Activated CD8-positive, alpha-beta T cell treated with anti-CD3 and anti-CD28 coated beads for 36 hours (primary cell): ENCODE measurements around the gene AOX1. TPM values are rescaled to one million over a fixed set of nuclear protein-coding genes. Genes with fewer than 3 reads are reported as not detected.

Experiments used
- ATAC-seq: fragments of 200-7000 bp; cut with Tn5 transposase; one replicate; pipeline ENCODE4 v1.10.0; 2021; ENCODE audit warnings: mild to moderate bottlenecking, moderate library complexity
- CTCF ChIA-PET: fragments of 350-600 bp; sonication (Branson Sonifier 250); formaldehyde crosslinking; loops from one replicate; lab custom pipeline; 2021; ENCODE audit warnings: antibody characterized with exemption; lab: Charles Lee
- POLR2A ChIA-PET: fragments of 350-600 bp; sonication (Branson Sonifier 250); formaldehyde crosslinking; loops from one replicate; lab custom pipeline; 2021; ENCODE audit warnings: antibody characterized with exemption; lab: Charles Lee
- DNase-seq: peaks from one replicate; pipeline ENCODE4 v3.0.0-alpha.2; 2020
- H3K27ac Mint-ChIP-seq: one replicate; pipeline ENCODE4 v1.8.0; 2021; ENCODE audit warnings: mild to moderate bottlenecking, mixed read lengths
- H3K27me3 Mint-ChIP-seq: one replicate; pipeline ENCODE4 v1.8.0; 2021; ENCODE audit warnings: mixed read lengths
- H3K36me3 Mint-ChIP-seq: one replicate; pipeline ENCODE4 v1.8.0; 2021; ENCODE audit warnings: low read depth, mixed read lengths
- H3K4me1 Mint-ChIP-seq: one replicate; pipeline ENCODE4 v1.8.0; 2021; ENCODE audit warnings: low read depth, mixed read lengths
- H3K4me3 Mint-ChIP-seq: one replicate; pipeline ENCODE4 v1.8.0; 2021; ENCODE audit warnings: mild to moderate bottlenecking, moderate library complexity, mixed read lengths
- H3K9me3 Mint-ChIP-seq: one replicate; pipeline ENCODE4 v1.8.0; 2021; ENCODE audit warnings: mixed read lengths
- intact Hi-C: fragments of 100-400 bp; cut with micrococcal nuclease; formaldehyde crosslinking; loops from one replicate; pipeline ENCODE4 v1.10.0; 2022
- total RNA-seq, 2 experiments: library from RNA; stranded (reverse); gene quantifications; one replicate each; pipeline ENCODE4 v1.2.3, GENCODE V29; 2021
- TF ChIP-seq, protein P1 (sequence below): fragments of 200-600 bp; IDR thresholded peaks from one replicate; pipeline ENCODE4 v1.8.0; 2022; ENCODE audit warnings: antibody characterized with exemption, mild to moderate bottlenecking

The AOX1 gene
- total RNA-seq, 2 experiments from 2014 or later: 0.54 to 0.69 TPM

DNA sequence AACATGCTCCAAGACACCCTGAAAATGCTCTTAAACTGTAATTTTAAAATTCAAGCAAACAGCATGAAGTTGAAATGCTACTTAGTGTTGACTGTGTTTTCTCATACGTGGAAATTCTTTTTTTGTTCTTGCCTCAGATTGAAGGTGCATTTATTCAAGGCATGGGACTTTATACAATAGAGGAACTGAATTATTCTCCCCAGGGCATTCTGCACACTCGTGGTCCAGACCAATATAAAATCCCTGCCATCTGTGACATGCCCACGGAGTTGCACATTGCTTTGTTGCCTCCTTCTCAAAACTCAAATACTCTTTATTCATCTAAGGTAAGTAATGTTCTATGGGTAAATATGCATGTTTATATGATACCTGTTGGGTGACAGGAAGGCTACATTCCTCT is 82.7 kb downstream of the AOX1 start:
- intact Hi-C loops: no loop called here
- no peak for ATAC-seq
- Mint-ChIP-seq H3K4me1 (peaks cover 9% of the 10 kb centered on the region), H3K27ac (no peak overlapping the region), H3K27me3 (peaks cover 2% of the 10 kb centered on the region), H3K36me3 (no peaks in the 10 kb centered on the region), H3K9me3 (no peaks in the 10 kb centered on the region), H3K4me3 (no peak overlapping the region)
- TF ChIP-seq, protein P1, sequence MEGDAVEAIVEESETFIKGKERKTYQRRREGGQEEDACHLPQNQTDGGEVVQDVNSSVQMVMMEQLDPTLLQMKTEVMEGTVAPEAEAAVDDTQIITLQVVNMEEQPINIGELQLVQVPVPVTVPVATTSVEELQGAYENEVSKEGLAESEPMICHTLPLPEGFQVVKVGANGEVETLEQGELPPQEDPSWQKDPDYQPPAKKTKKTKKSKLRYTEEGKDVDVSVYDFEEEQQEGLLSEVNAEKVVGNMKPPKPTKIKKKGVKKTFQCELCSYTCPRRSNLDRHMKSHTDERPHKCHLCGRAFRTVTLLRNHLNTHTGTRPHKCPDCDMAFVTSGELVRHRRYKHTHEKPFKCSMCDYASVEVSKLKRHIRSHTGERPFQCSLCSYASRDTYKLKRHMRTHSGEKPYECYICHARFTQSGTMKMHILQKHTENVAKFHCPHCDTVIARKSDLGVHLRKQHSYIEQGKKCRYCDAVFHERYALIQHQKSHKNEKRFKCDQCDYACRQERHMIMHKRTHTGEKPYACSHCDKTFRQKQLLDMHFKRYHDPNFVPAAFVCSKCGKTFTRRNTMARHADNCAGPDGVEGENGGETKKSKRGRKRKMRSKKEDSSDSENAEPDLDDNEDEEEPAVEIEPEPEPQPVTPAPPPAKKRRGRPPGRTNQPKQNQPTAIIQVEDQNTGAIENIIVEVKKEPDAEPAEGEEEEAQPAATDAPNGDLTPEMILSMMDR: no peak
- CTCF ChIA-PET: no interaction called here
- POLR2A ChIA-PET: no interaction called here
- DNase-seq: no peak

- Mint-ChIP-seq H3K4me3 (no peak overlapping the region), H3K9me3 (no peaks in the 10 kb centered on the region), H3K4me1 (peaks cover 10% of the 10 kb centered on the region), H3K36me3 (no peaks in the 10 kb centered on the region), H3K27ac (no peak overlapping the region), H3K27me3 (peaks cover 2% of the 10 kb centered on the region)
- CTCF ChIA-PET: no interaction called here
- no peak for DNase-seq
- POLR2A ChIA-PET: no interaction called here
- no peak for ATAC-seq
- TF ChIP-seq, protein P1: no peak
- intact Hi-C loops: no loop called here
Observed at GRCh38 chr2:200669308-200669707, 83.5 kb downstream of the AOX1 start.

DNA sequence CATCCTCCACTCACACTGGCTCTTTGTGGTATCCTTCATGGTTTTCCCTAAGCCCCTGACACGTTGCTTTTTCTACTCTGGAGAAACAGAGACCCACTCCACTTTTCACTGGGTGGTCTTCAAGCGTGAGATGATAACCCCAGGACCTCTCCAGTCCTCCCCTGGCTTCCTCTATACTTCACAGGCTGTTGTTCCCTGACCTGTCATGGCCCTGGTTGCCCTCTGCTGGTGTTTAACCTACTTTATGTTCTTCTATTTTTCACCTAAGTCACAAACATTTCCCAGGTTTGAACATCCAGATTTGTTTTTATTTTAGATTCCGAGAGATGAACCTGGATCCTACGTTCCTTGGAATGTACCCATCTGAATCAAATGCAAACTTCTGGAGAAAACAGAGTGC is 84.5 kb downstream of the AOX1 start:
- intact Hi-C loops: no loop called here
- H3K4me1 Mint-ChIP-seq: peaks cover 10% of the 10 kb centered on the region
- POLR2A ChIA-PET: no interaction called here
- TF ChIP-seq, protein P1: no peak
- peaks cover 4% of the 10 kb centered on the region for H3K27me3 Mint-ChIP-seq
- no peak for ATAC-seq
- no peak overlapping the region for H3K27ac Mint-ChIP-seq
- CTCF ChIA-PET: no interaction called here
- H3K4me3 Mint-ChIP-seq: no peak overlapping the region
- no peaks in the 10 kb centered on the region for H3K36me3 Mint-ChIP-seq
- DNase-seq: no peak
- H3K9me3 Mint-ChIP-seq: no peaks in the 10 kb centered on the region

GRCh38 chr2:200670751-200671150 is 84.9 kb downstream of the AOX1 start:
- no peak for ATAC-seq

DNA sequence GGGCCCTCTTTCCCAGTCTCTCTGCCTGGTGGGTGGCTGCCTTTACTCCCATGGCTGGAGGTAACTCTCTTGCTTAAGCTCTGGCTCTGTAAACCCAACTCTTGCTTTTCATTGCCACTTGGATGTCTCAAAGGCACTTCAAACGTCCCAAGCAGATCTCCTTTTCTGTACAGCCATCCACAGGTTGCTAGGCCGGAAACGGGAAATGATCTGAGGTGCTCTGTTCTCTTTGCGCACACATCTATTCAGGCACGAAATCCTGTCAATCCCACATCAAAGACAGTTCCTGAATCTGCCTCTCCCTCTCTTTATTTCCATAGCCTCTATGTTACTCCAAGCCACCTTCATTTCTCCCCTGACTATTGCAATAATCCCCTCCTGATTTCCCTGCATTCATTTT is 87.4 kb downstream of the AOX1 start:
- no peaks in the 10 kb centered on the region for H3K36me3 Mint-ChIP-seq
- no peak for ATAC-seq
- H3K27me3 Mint-ChIP-seq: peaks cover 8% of the 10 kb centered on the region
- peaks cover 5% of the 10 kb centered on the region for H3K4me1 Mint-ChIP-seq
- TF ChIP-seq, protein P1: no peak
- intact Hi-C loops: no loop called here
- no peak for DNase-seq
- ChIA-PET POLR2A (no interaction called here), CTCF (interaction anchor here (0.9 kb wide), 1 partner anchor 16 kb away, joined by 3 read pairs; no protein-coding TSS in a partner anchor)
- H3K4me3 Mint-ChIP-seq: no peak overlapping the region
- H3K9me3 Mint-ChIP-seq: no peaks in the 10 kb centered on the region
- H3K27ac Mint-ChIP-seq: no peak overlapping the region

More at GRCh38 chr2:200670751-200671150, 84.9 kb downstream of the AOX1 start:
- ChIA-PET CTCF (no interaction called here), POLR2A (no interaction called here)
- no peak overlapping the region for H3K27ac Mint-ChIP-seq
- no peaks in the 10 kb centered on the region for H3K9me3 Mint-ChIP-seq
- H3K4me1 Mint-ChIP-seq: peaks cover 10% of the 10 kb centered on the region
- no peak for DNase-seq
- H3K27me3 Mint-ChIP-seq: peaks cover 4% of the 10 kb centered on the region
- TF ChIP-seq, protein P1: no peak
- intact Hi-C loops: no loop called here
- no peaks in the 10 kb centered on the region for H3K36me3 Mint-ChIP-seq
- H3K4me3 Mint-ChIP-seq: no peak overlapping the region
